ENCODE measurements around the gene GSTM4. TPM values are rescaled to one million over a fixed set of nuclear protein-coding genes. Genes with fewer than 3 reads are reported as not detected.

Gene GSTM4
- total and polyA plus RNA-seq, 2 of the 8 experiments (the other 6 are each of a cell fraction or from before 2014, with no cell fraction given) = 11.3 to 31.4 TPM

- TF ChIP-seq, protein P1, sequence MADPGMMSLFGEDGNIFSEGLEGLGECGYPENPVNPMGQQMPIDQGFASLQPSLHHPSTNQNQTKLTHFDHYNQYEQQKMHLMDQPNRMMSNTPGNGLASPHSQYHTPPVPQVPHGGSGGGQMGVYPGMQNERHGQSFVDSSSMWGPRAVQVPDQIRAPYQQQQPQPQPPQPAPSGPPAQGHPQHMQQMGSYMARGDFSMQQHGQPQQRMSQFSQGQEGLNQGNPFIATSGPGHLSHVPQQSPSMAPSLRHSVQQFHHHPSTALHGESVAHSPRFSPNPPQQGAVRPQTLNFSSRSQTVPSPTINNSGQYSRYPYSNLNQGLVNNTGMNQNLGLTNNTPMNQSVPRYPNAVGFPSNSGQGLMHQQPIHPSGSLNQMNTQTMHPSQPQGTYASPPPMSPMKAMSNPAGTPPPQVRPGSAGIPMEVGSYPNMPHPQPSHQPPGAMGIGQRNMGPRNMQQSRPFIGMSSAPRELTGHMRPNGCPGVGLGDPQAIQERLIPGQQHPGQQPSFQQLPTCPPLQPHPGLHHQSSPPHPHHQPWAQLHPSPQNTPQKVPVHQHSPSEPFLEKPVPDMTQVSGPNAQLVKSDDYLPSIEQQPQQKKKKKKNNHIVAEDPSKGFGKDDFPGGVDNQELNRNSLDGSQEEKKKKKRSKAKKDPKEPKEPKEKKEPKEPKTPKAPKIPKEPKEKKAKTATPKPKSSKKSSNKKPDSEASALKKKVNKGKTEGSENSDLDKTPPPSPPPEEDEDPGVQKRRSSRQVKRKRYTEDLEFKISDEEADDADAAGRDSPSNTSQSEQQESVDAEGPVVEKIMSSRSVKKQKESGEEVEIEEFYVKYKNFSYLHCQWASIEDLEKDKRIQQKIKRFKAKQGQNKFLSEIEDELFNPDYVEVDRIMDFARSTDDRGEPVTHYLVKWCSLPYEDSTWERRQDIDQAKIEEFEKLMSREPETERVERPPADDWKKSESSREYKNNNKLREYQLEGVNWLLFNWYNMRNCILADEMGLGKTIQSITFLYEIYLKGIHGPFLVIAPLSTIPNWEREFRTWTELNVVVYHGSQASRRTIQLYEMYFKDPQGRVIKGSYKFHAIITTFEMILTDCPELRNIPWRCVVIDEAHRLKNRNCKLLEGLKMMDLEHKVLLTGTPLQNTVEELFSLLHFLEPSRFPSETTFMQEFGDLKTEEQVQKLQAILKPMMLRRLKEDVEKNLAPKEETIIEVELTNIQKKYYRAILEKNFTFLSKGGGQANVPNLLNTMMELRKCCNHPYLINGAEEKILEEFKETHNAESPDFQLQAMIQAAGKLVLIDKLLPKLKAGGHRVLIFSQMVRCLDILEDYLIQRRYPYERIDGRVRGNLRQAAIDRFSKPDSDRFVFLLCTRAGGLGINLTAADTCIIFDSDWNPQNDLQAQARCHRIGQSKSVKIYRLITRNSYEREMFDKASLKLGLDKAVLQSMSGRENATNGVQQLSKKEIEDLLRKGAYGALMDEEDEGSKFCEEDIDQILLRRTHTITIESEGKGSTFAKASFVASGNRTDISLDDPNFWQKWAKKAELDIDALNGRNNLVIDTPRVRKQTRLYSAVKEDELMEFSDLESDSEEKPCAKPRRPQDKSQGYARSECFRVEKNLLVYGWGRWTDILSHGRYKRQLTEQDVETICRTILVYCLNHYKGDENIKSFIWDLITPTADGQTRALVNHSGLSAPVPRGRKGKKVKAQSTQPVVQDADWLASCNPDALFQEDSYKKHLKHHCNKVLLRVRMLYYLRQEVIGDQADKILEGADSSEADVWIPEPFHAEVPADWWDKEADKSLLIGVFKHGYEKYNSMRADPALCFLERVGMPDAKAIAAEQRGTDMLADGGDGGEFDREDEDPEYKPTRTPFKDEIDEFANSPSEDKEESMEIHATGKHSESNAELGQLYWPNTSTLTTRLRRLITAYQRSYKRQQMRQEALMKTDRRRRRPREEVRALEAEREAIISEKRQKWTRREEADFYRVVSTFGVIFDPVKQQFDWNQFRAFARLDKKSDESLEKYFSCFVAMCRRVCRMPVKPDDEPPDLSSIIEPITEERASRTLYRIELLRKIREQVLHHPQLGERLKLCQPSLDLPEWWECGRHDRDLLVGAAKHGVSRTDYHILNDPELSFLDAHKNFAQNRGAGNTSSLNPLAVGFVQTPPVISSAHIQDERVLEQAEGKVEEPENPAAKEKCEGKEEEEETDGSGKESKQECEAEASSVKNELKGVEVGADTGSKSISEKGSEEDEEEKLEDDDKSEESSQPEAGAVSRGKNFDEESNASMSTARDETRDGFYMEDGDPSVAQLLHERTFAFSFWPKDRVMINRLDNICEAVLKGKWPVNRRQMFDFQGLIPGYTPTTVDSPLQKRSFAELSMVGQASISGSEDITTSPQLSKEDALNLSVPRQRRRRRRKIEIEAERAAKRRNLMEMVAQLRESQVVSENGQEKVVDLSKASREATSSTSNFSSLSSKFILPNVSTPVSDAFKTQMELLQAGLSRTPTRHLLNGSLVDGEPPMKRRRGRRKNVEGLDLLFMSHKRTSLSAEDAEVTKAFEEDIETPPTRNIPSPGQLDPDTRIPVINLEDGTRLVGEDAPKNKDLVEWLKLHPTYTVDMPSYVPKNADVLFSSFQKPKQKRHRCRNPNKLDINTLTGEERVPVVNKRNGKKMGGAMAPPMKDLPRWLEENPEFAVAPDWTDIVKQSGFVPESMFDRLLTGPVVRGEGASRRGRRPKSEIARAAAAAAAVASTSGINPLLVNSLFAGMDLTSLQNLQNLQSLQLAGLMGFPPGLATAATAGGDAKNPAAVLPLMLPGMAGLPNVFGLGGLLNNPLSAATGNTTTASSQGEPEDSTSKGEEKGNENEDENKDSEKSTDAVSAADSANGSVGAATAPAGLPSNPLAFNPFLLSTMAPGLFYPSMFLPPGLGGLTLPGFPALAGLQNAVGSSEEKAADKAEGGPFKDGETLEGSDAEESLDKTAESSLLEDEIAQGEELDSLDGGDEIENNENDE (IDR thresholded peaks at IDR 0.05; ENCODE audit: insufficient replicate concordance, low read length) = no peak
- TF ChIP-seq SP2 (IDR thresholded peaks at IDR 0.05; ENCODE audit: low read length) (no peak), TEAD4 (IDR thresholded peaks at IDR 0.05; ENCODE audit: low read depth, low read length) (no peak), CBX5 (IDR thresholded peaks at IDR 0.05; ENCODE audit: low read depth, low read length) (no peak), YY1 (IDR thresholded peaks at IDR 0.05; ENCODE audit: low read depth, low read length) (no peak), SP1 (IDR thresholded peaks at IDR 0.05; ENCODE audit: low read depth, low read length) (no peak), SAP30 (IDR thresholded peaks at IDR 0.05; ENCODE audit: insufficient read depth, insufficient replicate concordance, low read length) (no peak), BRCA1 (IDR thresholded peaks at IDR 0.05; ENCODE audit: low read depth, low read length) (no peak), HDAC6 (IDR thresholded peaks at IDR 0.05; ENCODE audit: low read depth, low read length) (no peak), POU5F1 (IDR thresholded peaks at IDR 0.05; ENCODE audit: low read depth, low read length) (no peak), TAF1 (IDR thresholded peaks at IDR 0.05; ENCODE audit: low read depth, low read length) (no peak), CHD1 (IDR thresholded peaks at IDR 0.05; ENCODE audit: low read depth, low read length) (no peak)
These were observed 13.5 kb downstream of the GSTM4 start (continued) for GRCh38 chr1:109669246-109669948.
